ENCODE measurements around the gene CFAP299. TPM values are rescaled to one million over a fixed set of nuclear protein-coding genes. Genes with fewer than 3 reads are reported as not detected.
"Not testable (repeated sequence)": the region's sequence is repeated elsewhere in the genome, so short reads cannot be mapped to it uniquely, and the experiment has no call there.

Gene CFAP299
- 0.13 TPM in 1 of 2 replicates, not detected in the other for total RNA-seq

DNA sequence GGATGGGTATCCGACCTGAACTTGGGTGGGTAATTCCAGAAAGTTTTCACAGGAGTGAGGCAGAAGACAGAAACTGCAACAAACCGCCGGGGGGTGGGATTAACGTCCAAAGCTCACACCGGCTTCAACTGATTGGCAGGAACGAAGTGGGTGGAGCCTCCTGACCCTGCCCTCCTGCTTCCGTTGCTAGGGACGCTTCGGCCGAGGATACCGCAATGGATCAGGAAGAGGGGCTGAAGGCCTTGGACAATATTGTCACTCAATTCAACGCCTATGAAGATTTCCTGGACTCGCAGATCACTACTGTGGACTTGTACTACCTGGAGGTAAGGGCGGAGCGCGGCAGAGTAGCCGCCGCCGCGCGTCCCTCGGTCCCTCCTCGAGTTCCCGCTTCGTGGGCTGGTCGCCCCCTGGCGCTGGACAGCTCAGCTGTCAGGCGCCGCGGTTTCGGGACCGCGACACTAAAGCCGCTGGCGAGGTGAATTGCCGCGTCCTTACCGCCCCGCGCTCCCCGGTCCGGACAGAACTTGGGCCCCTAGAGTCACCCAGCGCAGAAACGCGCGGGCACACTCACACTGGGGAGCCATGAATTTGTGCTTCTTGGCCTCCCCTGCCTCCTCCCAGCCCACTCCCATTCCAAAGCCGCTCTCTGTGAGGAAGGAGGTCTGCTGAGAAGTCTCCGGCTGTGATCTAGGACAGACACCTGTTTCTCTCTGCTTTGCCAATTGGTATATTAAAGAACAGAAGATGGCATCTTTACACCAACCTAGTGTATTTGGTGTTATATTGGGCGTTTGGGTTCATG lies at the start of gene CFAP299:
Gene CFAP299, plus strand, starts transcription at position 177 of the 805 bp plus-strand sequence.
- DNase-seq (ENCODE audit: low read depth, low spot score) = peak; percentile 20

DNA sequence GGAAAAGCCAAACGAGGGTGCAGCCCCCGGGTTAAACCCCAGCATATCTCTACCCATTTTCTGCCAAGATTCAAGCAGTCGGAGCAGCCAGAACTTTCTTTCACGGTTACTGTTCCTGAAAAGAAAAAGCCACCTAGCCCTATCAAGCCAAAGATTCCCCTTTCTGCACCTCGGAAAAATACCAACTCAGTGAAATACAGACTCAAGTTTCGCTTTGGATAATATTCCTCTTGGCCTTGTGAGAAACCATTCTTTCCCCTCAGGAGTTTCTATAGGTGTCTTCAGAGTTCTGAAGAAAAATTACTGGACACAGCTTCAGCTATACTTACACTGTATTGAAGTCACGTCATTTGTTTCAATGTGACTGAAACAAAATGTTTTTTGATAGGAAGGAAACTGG lies 49.1 kb upstream of the CFAP299 start:
- DNase-seq (ENCODE audit: low read depth, low spot score) = no peak

DNA sequence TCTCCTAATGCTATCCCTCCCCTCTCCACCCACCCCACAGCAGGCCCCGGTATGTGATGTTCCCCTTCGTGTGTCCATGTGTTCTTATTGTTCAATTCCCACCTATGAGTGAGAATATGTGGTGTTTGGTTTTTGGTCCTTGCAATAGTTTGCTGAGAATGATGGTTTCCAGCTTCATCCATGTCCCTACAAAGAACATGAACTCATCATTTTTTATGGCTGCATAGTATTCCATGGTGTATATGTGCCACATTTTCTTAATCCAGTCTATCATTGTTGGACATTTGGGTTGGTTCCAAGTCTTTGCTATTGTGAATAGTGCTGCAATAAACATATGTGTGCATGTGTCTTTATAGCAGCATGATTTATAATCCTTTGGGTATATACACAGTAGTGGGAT lies 44.9 kb upstream of the CFAP299 start:
- DNase-seq (ENCODE audit: low read depth, low spot score) = not testable (repeated sequence)

DNA sequence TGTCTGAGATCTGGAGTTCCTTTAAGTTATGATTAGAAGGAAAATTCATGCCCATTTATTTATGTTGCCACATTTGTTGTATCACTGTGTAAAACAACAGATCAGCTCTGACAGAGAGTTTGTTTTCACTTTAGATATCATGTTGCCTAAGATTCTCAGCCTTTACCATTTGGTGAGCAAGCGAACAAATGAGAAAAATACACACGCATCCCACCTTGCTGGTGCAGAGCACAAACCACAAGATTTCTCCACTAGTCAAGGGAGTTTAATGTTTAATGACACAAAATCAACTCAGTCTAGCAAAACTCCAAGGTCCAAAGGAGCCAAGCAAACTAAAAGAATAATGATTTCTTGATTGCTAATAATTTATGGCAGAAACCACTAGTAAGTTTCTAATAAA lies 41.3 kb upstream of the CFAP299 start:
- DNase-seq (ENCODE audit: low read depth, low spot score) = no peak

DNA sequence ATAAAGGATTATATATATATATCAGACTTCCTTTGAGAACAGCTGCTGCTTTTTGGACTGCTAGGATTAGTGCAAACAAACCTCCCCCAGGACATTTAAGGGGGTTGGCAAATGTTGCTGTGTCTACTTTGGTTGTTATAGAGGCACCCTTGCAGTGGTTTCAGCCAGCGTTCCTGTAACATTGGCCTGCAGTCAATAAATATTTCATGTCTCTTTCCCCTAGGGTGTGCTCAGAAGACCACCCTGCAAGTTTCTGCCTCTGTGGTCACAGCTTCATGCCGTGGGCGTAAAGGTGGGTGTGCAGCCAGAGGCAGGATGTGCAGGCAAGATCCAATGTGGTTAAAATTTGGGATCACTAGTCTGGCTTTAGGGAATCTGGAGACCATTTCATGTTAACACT lies 40.2 kb upstream of the CFAP299 start:
- DNase-seq (ENCODE audit: low read depth, low spot score) = no peak

DNA sequence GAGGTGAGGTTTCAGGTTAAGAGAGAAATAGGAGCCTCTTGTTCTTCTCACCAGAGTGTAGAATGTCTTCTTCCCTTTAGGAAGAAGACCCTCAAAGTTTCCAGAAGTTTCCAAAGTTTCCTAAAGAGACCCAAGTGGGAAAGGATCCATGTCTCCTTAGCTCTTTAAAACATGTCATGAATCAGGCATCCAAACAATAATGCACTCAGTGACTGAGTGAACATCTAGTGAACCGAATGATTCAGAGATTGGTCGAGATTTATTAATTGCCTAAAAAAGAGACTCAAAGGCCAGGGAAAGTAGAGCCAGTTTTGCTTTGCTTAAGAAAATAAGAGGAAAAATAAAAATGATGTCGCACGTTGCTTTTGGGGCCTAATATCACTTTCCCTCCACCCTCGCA lies 39.7 kb upstream of the CFAP299 start:
- DNase-seq (ENCODE audit: low read depth, low spot score) = no peak

DNA sequence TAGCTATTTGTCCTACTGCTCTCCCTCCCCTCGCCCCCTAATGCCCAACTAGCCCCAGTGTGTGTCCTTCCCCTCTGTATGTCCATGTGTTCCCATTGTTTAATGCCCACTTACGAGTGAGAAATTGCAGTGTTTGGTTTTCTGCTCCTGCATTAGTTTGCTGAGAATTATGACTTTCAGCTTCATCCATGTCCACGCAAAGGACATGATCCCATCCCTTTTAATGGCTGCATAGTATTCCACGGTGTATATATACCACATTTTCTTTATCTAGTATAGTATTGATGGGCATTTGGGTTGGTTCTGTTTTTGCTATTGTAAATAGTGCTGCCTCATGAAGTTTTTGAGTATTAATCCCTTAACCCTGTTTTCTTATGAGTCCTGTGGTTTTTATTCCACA lies 33.6 kb upstream of the CFAP299 start:
- no peak for DNase-seq (ENCODE audit: low read depth, low spot score)

DNA sequence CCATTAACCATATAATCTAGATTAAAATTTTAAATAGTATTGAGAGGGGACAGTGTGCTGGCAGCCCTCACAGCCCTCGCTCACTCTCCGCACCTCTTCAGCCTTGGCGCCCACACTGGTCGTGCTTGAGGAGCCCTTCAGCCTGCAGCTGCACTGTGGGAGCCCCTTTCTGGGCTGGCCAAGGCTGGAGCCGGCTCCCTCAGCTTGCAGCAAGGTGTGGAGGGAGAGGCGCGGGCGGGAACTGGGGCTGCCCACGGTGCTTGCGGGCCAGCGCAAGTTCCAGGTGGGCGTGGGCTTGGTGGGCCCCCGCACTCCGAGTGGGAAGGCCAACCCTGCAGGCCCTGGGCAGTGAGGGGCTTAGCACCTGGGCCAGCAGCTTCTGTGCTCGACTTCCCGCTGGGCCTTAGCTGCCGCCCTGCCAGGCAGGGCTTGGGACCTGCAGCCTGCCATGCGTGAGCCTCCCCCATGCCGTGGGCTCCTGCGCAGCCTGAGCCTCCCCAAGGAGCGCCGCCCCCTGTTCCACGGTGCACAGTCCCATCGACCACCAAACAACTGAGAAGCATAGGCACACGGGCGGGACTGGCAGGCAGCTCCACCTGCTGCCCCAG lies 32.8 kb upstream of the CFAP299 start:
- DNase-seq (ENCODE audit: low read depth, low spot score) = no peak

DNA sequence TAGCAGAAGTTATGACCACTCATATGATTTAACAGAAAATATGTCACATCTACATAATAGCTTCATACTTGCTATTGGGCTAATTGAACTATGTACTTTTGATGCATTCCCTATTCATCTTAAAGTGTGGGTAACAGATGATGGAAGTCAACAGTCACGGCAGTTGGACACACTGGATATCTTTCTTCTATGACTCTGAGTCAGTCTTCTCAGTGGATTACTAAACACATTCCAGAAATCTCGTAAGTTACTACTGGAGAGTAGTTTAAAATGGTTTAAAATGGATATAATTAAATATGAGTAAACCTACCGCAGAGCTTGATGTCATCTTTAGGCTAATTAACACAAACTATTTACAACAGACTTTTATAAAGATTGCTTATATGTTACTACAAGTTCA lies 30.1 kb upstream of the CFAP299 start:
- no peak for DNase-seq (ENCODE audit: low read depth, low spot score)

DNA sequence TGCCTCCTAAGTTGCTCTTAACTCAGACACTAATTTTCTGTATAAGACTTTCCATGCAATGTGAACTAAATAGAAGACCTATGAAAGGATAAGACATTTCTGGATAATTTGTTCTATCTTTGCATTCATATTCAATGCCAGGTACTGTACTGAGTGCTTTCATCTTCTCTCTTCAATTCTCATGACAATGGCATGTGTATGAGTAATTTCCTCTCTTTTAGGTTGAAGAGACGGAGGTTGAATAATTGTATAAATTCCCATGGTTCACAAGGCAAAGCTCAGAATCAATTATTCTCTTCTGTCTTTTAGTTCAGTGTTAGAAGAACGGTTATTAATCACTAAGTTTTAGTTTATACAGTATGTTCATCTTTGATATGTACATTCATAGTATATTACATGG lies 29.3 kb upstream of the CFAP299 start:
- DNase-seq (ENCODE audit: low read depth, low spot score) = no peak

DNA sequence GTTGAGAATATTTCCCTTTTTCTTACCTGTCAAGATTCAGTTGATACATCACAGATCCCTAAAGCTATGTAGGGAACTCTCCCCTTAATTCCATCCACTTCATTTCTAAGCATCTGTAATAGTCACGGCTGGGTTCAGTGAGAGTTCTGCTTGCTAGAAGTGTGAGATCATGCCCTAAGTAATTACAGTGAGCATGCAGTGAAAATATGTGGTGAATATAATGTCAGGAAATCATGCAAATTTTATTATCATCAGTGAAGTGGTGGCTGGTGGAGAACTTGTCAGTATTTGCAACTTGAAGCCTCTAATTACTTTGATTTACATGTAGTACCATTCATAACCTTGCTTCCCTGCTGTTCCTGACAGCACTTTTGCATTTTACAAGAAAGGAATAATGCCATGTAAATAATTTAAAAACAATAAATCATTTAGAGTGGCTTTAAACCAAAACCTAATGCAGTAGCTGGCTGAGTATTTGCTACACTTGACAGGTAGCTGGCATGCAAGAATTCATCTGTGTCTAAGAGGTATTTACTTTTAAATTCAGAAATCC lies 28.3 kb upstream of the CFAP299 start:
- peak; percentile 29 for DNase-seq (ENCODE audit: low read depth, low spot score)

DNA sequence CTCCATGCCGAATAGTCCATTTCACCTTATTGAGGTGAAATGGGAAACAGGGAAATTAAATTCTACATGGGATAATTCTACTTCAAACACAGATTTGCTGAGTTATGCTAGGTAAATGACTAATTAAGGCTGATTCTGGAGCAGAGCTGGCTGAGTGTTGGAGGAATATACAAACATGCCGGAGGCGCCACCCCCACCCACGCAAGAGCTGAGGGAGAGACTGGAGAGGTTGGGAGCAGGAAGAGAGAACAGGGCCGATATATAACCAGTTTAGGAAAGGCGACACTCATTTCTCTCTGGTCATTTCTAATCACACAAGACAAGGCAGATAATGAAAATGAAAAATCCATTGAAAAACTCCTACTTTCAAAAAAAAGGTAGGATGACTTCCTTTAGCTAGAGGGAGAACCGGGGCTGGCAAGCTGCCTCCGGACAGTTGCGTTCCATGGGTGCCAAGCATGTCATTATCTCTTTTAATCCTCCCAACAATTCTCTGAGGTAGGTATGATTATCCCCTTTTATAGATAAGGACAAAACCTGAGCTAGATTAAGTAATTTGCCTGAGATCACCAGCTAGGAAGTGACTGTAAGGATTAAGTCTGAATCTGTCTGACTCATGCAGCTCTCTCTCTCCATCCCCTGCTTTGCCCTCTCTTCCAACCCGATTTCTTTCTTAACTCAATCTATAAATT lies 27.6 kb upstream of the CFAP299 start:
- DNase-seq (ENCODE audit: low read depth, low spot score) = no peak

DNA sequence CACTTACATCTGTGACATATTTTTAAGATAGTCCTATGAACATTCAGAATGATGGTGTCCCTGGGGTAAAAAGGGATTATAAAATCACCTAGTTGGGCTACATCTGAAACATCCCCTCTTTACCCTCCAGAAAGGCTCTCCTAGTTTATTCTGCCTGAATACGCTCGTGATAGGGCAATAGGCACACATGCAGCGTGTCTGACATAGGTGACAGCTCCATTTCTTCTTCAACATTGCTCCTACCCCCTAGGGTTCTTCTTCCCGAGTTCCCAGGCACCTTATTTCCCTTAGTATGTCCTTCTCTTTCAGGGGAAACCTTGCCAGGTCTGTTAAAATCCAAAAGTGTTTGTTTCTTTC lies 27.1 kb upstream of the CFAP299 start:
- no peak for DNase-seq (ENCODE audit: low read depth, low spot score)

DNA sequence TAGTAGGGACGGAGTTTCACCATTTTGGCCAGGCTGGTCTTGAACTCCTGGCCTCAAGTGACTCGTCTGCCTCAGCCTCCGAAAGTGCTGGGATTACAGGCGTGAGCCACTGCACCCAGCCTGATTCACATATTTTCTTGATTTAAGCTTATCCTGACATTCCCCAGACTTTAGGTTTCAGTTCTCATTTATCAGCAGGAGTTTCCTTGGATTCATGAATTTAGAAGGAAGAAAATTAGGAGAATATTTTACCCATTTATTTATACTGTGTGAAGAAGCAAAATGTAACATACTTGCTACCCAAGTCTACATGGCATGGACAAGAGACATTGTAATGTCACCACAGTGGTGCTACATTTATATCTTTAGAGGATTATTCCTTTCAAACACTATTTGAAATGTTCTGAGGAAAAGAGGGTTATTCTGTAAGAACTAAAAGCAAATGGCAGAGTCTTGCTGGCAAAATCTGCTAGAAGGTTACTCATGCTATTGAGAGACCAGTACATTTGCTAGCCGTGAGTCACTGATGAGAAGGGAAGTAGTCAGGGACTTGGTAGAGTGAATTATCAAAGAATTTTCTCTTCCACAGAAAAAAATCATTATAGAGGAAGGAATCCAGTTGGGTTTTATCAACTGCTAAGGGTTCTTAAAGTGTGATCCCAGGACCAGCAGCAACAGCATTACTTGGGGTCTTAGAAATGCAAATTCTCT lies 26.1 kb upstream of the CFAP299 start:
- peak; percentile 63 for DNase-seq (ENCODE audit: low read depth, low spot score)

DNA sequence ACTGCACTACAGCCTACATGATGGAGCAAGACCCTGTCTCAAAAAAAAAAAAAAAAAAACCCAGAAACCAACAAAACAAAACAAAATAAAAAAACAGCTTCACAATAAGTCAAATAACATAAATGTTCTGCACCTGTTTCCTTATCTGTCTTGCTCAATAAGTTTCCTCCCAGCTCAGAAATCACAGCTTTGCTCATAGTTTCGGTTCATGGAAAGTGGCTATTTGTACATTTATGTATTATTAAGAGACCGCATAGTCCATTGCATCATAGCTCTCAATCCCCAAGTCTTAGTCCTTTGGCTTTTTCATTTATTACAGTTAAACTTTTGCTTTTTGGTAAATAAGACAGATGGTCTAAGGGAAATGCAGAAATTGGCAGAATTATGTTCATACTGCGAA lies 24.4 kb upstream of the CFAP299 start:
- DNase-seq (ENCODE audit: low read depth, low spot score) = peak; percentile 17

DNA sequence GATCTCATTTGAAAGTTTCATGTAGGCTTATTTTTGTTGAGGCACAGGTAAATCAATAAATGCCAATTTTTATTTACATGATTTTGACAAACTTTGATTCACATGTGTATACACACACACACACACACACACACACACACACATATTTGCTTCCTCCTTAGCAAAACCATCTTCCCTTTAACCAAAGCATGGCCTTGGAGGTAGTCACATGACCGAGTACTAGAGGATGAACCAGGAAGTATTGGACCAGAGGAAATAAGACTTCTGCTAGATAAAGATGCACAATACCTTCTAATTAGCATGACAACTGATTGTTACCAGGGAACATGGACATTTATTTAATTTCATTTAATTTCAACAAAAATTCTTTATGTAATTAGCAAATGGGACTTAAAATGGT lies 23.4 kb upstream of the CFAP299 start:
- no peak for DNase-seq (ENCODE audit: low read depth, low spot score)

DNA sequence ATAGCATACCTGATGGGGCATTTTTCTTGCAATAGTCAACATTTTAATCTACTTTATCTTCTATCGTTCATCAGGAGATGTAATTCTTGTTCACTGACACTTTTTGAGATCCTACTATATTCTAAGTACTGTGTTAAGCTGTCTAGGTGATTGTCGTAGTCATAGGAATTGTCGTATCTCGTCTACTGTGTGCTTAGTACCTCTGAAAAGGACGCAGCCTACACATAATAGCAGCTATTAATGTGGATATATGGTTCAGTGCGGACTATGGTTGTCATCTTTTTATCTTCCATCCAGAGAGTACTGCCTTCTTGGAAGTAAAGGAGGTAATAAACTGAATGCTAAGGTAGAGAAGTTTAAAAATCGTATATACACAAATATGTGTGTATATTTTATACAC lies 21.9 kb upstream of the CFAP299 start:
- no peak for DNase-seq (ENCODE audit: low read depth, low spot score)

DNA sequence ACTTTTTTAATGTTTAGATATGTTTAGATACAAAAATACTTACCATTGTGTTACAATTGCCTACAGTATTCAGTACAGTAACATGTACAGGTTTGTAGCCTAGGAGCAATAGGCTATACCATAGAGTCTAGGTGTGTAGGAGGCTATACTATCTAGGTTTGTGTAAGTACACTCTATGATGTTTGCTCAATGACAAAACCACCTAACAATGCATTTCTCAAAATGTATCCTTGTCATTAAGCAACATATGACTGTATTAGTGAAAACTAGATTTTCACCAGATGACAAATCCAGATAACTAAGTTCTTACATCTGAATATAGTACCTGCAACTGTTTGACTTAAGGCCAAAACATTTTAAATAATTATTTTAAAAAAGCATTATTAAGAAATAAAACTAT lies 19.7 kb upstream of the CFAP299 start:
- not testable (repeated sequence) for DNase-seq (ENCODE audit: low read depth, low spot score)

DNA sequence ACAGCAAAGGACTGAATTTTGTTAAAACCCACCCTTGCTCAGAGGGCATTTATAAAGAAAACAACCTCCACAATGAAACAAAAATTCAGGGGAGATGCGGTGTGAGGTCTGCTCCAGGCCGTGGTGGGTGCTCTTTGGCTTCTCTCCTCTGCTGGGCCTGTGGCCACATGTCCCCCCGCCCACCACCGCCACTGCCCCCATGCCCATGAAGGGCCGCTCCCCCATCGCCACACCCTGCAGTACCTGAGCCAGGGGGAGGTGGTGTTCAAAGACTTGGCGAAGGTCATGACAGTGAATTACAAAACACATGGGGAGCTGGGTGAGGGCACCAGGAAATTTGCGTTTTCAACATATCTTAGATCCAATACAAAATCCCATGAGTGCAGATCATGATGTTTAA lies 14.2 kb upstream of the CFAP299 start:
- DNase-seq (ENCODE audit: low read depth, low spot score) = no peak

DNA sequence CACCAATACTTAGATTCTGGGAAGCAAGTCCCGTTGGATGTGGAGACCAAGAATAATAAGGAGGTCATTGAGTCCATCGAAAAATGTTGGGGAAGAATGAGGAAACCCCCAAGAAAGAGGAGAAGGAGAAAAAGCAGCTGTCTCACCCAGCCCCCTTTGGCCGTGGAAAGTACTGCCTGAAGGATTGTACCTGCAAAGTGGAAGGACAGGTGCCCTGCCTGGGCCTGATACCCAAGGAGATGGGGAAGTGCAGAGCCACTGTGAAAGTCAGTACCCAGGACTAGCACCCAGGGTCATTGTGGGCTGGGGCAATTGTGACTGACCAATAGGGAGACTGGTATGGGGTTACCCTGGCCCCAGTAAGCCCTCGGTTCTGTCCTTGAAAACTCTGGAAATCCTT lies 13.8 kb upstream of the CFAP299 start:
- no peak for DNase-seq (ENCODE audit: low read depth, low spot score)

DNA sequence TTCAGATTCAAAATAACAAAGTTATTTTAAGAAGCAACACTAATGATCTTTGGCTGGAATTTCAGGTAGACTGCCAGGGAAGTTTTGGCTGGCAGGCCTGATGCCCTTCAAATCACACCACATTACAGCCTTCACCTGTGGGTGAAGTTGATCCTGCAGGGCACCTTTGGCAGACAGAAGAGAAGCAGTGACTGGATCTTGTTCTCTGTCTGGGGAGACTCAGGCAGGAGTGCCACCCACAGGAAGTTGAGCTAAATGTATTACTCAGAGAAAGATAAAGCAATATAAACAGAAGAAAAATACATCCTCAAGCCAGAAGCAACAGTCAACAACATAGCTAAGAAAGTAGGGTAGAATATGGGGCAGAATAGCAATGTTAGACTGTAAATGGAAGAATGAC lies 12.8 kb upstream of the CFAP299 start:
- DNase-seq (ENCODE audit: low read depth, low spot score) = no peak

DNA sequence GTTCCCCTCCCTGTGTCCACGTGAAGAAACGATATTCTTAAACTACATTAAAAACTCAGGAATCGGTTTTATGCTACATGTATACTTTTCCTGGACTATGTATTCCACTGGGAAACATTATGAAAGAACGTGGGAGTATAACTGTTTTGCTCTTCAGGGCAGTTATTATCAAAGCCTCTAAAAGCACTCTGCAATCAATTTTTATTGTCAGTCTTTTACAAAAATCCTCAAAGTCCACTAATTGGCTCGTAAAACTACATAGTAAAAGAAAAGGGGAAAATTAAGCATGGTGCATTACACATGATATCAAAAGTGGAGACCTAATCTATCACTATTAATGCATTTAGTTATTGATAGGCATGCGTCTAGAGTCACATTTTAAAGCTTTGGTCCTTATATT lies 11.4 kb upstream of the CFAP299 start:
- DNase-seq (ENCODE audit: low read depth, low spot score) = no peak
